Stimulated activated CD8-positive, alpha-beta memory T cell treated with anti-CD3 and anti-CD28 coated beads, Interleukin-2, amount 100 ng/mL, for 48 hours (primary cell): Measurements from ENCODE around the gene ACP4.
"Not testable (repeated sequence)": the region's sequence is repeated elsewhere in the genome, so short reads cannot be mapped to it uniquely, and the experiment has no call there.

Experiments
- DNase-seq, 2 donors: peaks; one replicate each; pipeline ENCODE4 v3.0.0-alpha.2; 2020; ENCODE audit warnings: low read depth in 2 of 2

Gene ACP4

GRCh38 chr19:50797781-50798658 is 7.8 kb downstream of the ACP4 start:
- no peak for DNase-seq

GRCh38 chr19:50798659-50799546 is 8.7 kb downstream of the ACP4 start:
- DNase-seq = no peak

GRCh38 chr19:50799547-50799851 is 9.3 kb downstream of the ACP4 start:
- no peak for DNase-seq

- no peak for DNase-seq
Measured at GRCh38 chr19:50801107-50801506, 10.9 kb downstream of the ACP4 start.

- no peak for DNase-seq
Measured at GRCh38 chr19:50803633-50804419, 13.6 kb downstream of the ACP4 start.

- peak; percentile 98 for DNase-seq
Measured at GRCh38 chr19:50804420-50805272, 14.4 kb downstream of the ACP4 start.

GRCh38 chr19:50808856-50809255 is 18.6 kb downstream of the ACP4 start:
- no peak for DNase-seq

- not testable (repeated sequence) for DNase-seq
Measured at GRCh38 chr19:50811622-50812238, 21.5 kb downstream of the ACP4 start.

GRCh38 chr19:50812474-50812873 is 22.3 kb downstream of the ACP4 start:
- DNase-seq = no peak

GRCh38 chr19:50814883-50815282 is 24.7 kb downstream of the ACP4 start:
- no peak for DNase-seq

- no peak for DNase-seq
Measured at GRCh38 chr19:50815439-50815838, 25.2 kb downstream of the ACP4 start.

GRCh38 chr19:50817941-50818858 is 28.0 kb downstream of the ACP4 start:
- peak; percentile 45 to 63 for DNase-seq

- no peak for DNase-seq
Measured at GRCh38 chr19:50818859-50819472, 28.8 kb downstream of the ACP4 start.

- no peak for DNase-seq
Measured at GRCh38 chr19:50819636-50820035, 29.4 kb downstream of the ACP4 start.

- DNase-seq = no peak
Measured at GRCh38 chr19:50820086-50820485, 29.9 kb downstream of the ACP4 start.

GRCh38 chr19:50820549-50821247 is 30.5 kb downstream of the ACP4 start:
- no peak for DNase-seq

- no peak for DNase-seq
Measured at GRCh38 chr19:50821248-50821612, 31.0 kb downstream of the ACP4 start.

- no peak for DNase-seq
Measured at GRCh38 chr19:50821622-50822021, 31.4 kb downstream of the ACP4 start.
